ENCODE results near the gene XXYLT1. TPM values are rescaled to one million over a fixed set of nuclear protein-coding genes. Genes with fewer than 3 reads are reported as not detected.

The XXYLT1 gene
- total and polyA plus RNA-seq, 9 of the 15 experiments (the other 6 are each of a cell fraction or from before 2014, with no cell fraction given) = 1.9 to 18.9 (median 15.0) TPM

DNA sequence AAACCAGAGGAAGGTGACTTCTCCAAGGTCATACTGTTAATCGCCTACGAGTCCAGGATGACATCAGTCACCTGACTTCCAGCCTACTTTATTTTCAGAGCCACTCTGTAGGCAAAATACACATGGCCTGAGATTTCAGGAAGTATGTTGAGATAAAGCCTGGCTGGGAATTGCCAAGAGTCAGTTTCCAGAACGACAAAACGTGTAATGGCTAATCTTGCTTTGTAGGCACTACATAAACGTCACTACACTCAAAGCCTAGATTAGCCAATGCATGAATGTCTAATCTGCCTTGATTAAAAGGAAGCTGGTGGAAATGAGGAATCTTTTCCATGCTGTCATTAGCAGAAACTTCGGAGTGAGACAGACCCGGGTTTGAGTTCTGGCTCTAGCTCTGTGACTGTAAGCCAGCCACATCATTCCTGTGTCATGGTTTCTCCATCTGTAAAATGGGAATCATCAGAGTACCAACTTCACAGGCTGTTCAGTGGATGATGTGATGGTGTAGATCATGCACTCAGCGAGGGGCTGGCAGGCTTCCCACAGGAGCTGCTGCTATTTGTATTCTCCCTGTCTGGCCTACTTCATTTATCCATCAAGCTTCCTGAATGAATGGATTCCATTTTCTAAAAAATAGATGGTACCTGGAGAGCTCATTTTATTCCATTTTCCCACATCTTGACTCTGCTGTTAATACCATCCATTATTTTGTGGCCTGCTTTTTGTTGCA, 241.9 kb downstream of the XXYLT1 start (continued):
- no peak for TF ChIP-seq TEAD4 (IDR thresholded peaks at IDR 0.05; ENCODE audit: low read length)
- no peak for TF ChIP-seq TEAD4 (CRISPR knock-in tag; IDR thresholded peaks at IDR 0.05; ENCODE audit: borderline replicate concordance)
- no peak for TF ChIP-seq ZNF239 (CRISPR knock-in tag; IDR thresholded peaks at IDR 0.05)
- TF ChIP-seq DDX20 (tag; IDR thresholded peaks at IDR 0.05; ENCODE audit: low read depth) = no peak
- TF ChIP-seq, protein P1, sequence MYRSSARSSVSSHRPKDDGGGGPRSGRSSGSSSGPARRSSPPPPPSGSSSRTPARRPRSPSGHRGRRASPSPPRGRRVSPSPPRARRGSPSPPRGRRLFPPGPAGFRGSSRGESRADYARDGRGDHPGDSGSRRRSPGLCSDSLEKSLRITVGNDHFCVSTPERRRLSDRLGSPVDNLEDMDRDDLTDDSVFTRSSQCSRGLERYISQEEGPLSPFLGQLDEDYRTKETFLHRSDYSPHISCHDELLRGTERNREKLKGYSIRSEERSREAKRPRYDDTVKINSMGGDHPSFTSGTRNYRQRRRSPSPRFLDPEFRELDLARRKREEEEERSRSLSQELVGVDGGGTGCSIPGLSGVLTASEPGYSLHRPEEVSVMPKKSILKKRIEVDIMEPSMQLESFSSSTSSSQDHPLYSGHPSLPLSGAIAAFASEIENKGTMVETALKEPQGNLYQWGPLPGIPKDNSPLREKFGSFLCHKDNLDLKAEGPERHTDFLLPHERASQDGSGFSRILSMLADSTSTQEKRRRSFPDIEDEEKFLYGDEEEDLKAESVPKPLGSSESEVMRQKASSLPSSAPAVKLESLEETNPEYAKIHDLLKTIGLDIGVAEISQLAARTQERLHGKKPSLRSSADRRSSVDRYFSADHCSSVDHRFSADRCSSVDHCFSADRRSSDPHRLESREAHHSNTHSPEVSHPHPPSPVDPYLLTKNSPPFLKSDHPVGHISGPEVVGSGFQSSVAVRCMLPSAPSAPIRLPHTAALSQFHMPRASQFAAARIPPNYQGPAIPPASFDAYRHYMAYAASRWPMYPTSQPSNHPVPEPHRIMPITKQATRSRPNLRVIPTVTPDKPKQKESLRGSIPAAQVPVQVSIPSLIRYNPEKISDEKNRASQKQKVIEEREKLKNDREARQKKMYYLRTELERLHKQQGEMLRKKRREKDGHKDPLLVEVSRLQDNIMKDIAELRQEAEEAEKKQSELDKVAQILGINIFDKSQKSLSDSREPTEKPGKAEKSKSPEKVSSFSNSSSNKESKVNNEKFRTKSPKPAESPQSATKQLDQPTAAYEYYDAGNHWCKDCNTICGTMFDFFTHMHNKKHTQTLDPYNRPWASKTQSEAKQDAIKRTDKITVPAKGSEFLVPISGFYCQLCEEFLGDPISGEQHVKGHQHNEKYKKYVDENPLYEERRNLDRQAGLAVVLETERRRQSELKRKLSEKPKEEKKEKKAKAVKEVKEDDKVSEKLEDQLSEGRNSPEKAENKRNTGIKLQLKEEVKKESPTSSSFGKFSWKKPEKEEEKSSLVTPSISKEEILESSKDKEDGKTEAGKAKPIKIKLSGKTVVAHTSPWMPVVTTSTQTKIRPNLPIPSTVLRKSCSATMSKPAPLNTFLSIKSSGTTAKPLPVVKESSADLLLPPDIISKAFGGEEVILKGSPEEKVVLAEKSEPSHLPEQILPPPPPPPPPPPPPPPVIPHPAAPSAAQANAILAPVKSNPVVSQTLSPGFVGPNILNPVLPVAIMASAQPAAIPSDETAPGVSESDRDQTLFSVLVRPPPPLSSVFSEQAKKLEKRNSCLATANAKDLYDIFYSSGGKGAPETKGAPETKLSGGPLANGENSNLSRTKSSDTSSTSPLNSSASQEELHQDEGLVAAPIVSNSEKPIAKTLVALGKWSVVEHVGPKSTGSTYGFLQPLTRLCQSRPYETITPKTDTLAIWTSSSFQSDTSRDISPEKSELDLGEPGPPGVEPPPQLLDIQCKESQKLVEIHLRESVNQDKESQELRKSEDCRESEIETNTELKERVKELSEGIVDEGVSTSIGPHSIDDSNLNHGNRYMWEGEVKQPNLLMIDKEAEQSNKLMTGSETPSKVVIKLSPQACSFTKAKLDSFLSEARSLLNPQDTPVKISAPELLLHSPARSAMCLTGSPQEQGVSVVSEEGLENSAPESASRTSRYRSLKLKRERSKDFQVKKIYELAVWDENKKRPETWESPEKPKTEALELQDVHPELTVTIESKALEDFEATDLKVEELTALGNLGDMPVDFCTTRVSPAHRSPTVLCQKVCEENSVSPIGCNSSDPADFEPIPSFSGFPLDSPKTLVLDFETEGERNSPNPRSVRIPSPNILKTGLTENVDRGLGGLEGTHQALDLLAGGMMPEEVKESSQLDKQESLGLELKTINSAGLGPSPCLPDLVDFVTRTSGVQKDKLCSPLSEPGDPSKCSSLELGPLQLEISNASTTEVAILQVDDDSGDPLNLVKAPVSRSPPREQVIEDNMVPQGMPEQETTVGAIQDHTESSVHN (IDR thresholded peaks at IDR 0.05; ENCODE audit: borderline replicate concordance in 1 of 2, low read depth in 1 of 2) = peak in 1 of 2 experiments; percentile 74; a peak in 1 of 4 replicates
- peak in 1 of 2 experiments; percentile 44; a peak in 1 of 4 replicates for TF ChIP-seq RCOR1 (IDR thresholded peaks at IDR 0.05; ENCODE audit: borderline replicate concordance in 1 of 2, low read depth in 2 of 2, low read length in 2 of 2)
- TF ChIP-seq MLLT1 (IDR thresholded peaks at IDR 0.05) = no peak
- TF ChIP-seq POLR2AphosphoS5 (IDR thresholded peaks at IDR 0.05; ENCODE audit: control insufficient read depth, insufficient read depth, low read depth, low read length) = no peak
- TF ChIP-seq, protein P2, sequence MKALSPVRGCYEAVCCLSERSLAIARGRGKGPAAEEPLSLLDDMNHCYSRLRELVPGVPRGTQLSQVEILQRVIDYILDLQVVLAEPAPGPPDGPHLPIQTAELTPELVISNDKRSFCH (CRISPR knock-in tag; IDR thresholded peaks at IDR 0.05) = no peak
- TF ChIP-seq, protein P2 (tag; IDR thresholded peaks at IDR 0.05) = no peak
- no peak for TF ChIP-seq TEAD1 (CRISPR knock-in tag; IDR thresholded peaks at IDR 0.05)
- TF ChIP-seq, protein P3, sequence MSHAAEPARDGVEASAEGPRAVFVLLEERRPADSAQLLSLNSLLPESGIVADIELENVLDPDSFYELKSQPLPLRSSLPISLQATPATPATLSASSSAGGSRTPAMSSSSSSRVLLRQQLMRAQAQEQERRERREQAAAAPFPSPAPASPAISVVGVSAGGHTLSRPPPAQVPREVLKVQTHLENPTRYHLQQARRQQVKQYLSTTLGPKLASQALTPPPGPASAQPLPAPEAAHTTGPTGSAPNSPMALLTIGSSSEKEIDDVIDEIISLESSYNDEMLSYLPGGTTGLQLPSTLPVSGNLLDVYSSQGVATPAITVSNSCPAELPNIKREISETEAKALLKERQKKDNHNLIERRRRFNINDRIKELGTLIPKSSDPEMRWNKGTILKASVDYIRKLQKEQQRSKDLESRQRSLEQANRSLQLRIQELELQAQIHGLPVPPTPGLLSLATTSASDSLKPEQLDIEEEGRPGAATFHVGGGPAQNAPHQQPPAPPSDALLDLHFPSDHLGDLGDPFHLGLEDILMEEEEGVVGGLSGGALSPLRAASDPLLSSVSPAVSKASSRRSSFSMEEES (CRISPR knock-in tag; IDR thresholded peaks at IDR 0.05) = 0 out of 2 replicates have a peak, but pooled peaks have one; percentile 15
- TF ChIP-seq RBM15 (IDR thresholded peaks at IDR 0.05; ENCODE audit: insufficient read depth, low read length) = no peak
- no peak for TF ChIP-seq TBP (optimal IDR thresholded peaks at IDR 0.05; ENCODE audit: low read depth, low read length)
- TF ChIP-seq RBM22 (IDR thresholded peaks at IDR 0.05; ENCODE audit: low read depth, low read length, poor library complexity, severe bottlenecking) = no peak

All from K562 (cell line).